Nucleus accumbens (tissue), 56 donors: Measurements from ENCODE around the gene CD28.
"Not testable (repeated sequence)": the region's sequence is repeated elsewhere in the genome, so short reads cannot be mapped to it uniquely, and the experiment has no call there.

Experiments
- DNase-seq, 56 donors: peaks; one replicate each; lab custom pipeline; 2025; lab: John Stamatoyannopoulos, UW

Gene CD28

GRCh38 chr2:203743441-203743981 is 37.1 kb downstream of the CD28 start:
- no peak for DNase-seq

GRCh38 chr2:203744091-203744490 is 37.7 kb downstream of the CD28 start:
- no peak for DNase-seq

- no peak for DNase-seq
Measured at GRCh38 chr2:203745267-203745666, 38.8 kb downstream of the CD28 start.

- DNase-seq = no peak
Measured at GRCh38 chr2:203748331-203749126, 42.1 kb downstream of the CD28 start.

GRCh38 chr2:203750346-203751068 is 44.1 kb downstream of the CD28 start:
- no peak for DNase-seq

GRCh38 chr2:203751685-203752271 is 45.3 kb downstream of the CD28 start:
- DNase-seq = no peak

- no peak for DNase-seq
Measured at GRCh38 chr2:203756161-203756560, 49.7 kb downstream of the CD28 start.

GRCh38 chr2:203758841-203759689 is 52.6 kb downstream of the CD28 start:
- no peak for DNase-seq

- DNase-seq = no peak
Measured at GRCh38 chr2:203759690-203760365, 53.4 kb downstream of the CD28 start.

GRCh38 chr2:203761121-203761520 is 54.7 kb downstream of the CD28 start:
- DNase-seq = no peak

- no peak for DNase-seq
Measured at GRCh38 chr2:203763241-203763937, 57.0 kb downstream of the CD28 start.

- no peak for DNase-seq
Measured at GRCh38 chr2:203763938-203764664, 57.7 kb downstream of the CD28 start.

- DNase-seq = no peak
Measured at GRCh38 chr2:203772456-203773165, 66.2 kb downstream of the CD28 start.

- DNase-seq = no peak
Measured at GRCh38 chr2:203774760-203775159, 68.3 kb downstream of the CD28 start.

- DNase-seq = no peak
Measured at GRCh38 chr2:203775684-203776083, 69.2 kb downstream of the CD28 start.

GRCh38 chr2:203777030-203777429 is 70.6 kb downstream of the CD28 start:
- no peak for DNase-seq

- not testable (repeated sequence) for DNase-seq
Measured at GRCh38 chr2:203779477-203780073, 73.1 kb downstream of the CD28 start.
